Adrenal gland (tissue), 19 donors: ENCODE data around the gene GTPBP1. TPM values are rescaled to one million over a fixed set of nuclear protein-coding genes. Genes with fewer than 3 reads are reported as not detected.

Experiments
- DNase-seq, 7 donors: peaks; one replicate each; pipeline ENCODE4 v3.0.0-alpha.2; 2019 to 2020
- H3K27ac ChIP-seq, 5 donors: fragments of 200-600 bp; sonication (generic) in 4 of 5; 1 replicate in 3 of 5; 2 replicates in 2 of 5; pipeline versions ENCODE4 v1.5.1 to v1.8.0; 2016 to 2020; ENCODE audit warnings: mild to moderate bottlenecking in 1 of 5
- H3K27me3 ChIP-seq: fragments of 200-600 bp; 2 replicates; pipeline ENCODE4 v1.8.0; 2021
- H3K36me3 ChIP-seq, 2 donors: fragments of 200-600 bp; replicated peaks in 1 of 2; 1 replicate in 1 of 2; 2 replicates in 1 of 2; pipeline versions ENCODE4 v1.5.1 to v1.8.0; 2018 to 2022
- H3K4me1 ChIP-seq, 2 donors: fragments of 200-600 bp; replicated peaks in 1 of 2; 1 replicate in 1 of 2; 2 replicates in 1 of 2; pipeline versions ENCODE4 v1.5.1 to v1.8.0; 2018 to 2021
- H3K4me3 ChIP-seq, 4 donors: fragments of 200-600 bp; sonication (generic) in 3 of 4; one replicate each; pipeline ENCODE4 v1.5.1; 2016 to 2018
- H3K9me3 ChIP-seq, 3 donors: fragments of 200-600 bp; sonication (generic) in 1 of 3; replicated peaks in 1 of 3; 1 replicate in 2 of 3; 2 replicates in 1 of 3; pipeline versions ENCODE4 v1.5.1 to v1.8.0; 2016 to 2021
- CTCF ChIP-seq, 6 experiments: fragments of 450-650 bp in 4 of 6; fragments of 200-600 bp in 2 of 6; sonication (generic) in 1 of 6; IDR thresholded peaks; 1 replicate in 5 of 6; 2 replicates in 1 of 6; pipeline versions ENCODE4 v1.5.1 to v1.8.0; 2016 to 2021; ENCODE audit warnings: antibody characterized with exemption in 6 of 6, mild to moderate bottlenecking in 2 of 6, moderate library complexity in 1 of 6
- POLR2A ChIP-seq, 2 donors: fragments of 450-650 bp; IDR thresholded peaks; one replicate each; pipeline ENCODE4 v1.6.1; 2017; ENCODE audit warnings: antibody characterized with exemption in 2 of 2, mild to moderate bottlenecking in 2 of 2, moderate library complexity in 1 of 2
- WGBS, 4 donors: extraction: QIAGEN DNeasy Blood & Tissue Kit in 2 of 4; methylation state at CpG; one replicate each; pipeline versions ENCODE4 v1.1.5 to v1.1.7; 2013 to 2017; 5-methylcytosine and 5-hydroxymethylcytosine counted together
- intact Hi-C, 2 donors: fragments of 100-400 bp; cut with DNase I; formaldehyde crosslinking; loops; one replicate each; pipeline versions ENCODE4 v1.14.1 to v1.15.0; 2022 to 2023
- long read RNA-seq, 10 donors: library from polyadenylated mRNA in 3 of 10; unstranded in 2 of 10; stranded (forward) in 1 of 10; transcript quantifications; one replicate each; pipeline ENCODE4 v2.0.0 and lab custom pipeline, GENCODE V29; 2021 to 2026
- polyA plus RNA-seq, 3 donors: library from polyadenylated mRNA; stranded (reverse); fragments of 200-250 nt in 2 of 3; fragments of 350-450 nt in 1 of 3; fragmentation: Illumina TruSeq in 1 of 3; extraction: RNeasy Lipid Tissue Mini Kit (QIAGEN cat#74804) in 1 of 3; gene quantifications; one replicate each; pipeline ENCODE4 v1.2.3, GENCODE V29; 2013 to 2014
- total RNA-seq, 9 donors: library from RNA; depleted of rRNA in 4 of 9; stranded (reverse); fragments of >200 nt in 4 of 9; fragments of 120-200 nt in 1 of 9; fragmentation: NEBNext Ultra II Directional in 1 of 9; extraction: Animal tissue kit (Norgen Biotek cat#: 25700) in 1 of 9; gene quantifications; one replicate each; pipeline versions ENCODE4 v1.1.0 to v1.2.4, GENCODE V29; 2013 to 2023
- donor health status: healthy with polysubstance abuse.
- donor health status: Bipolar disorder and iron deficiency.
- donor health status: DM: yes; HTN: yes; CAD: no.
- donor health status: DM: no; HTN: no; CAD: no.
- donor health status: DM: no; HTN: no; CAD: no.
- donor health status: DM: yes; HTN: yes; CAD: no.

The GTPBP1 gene
- 10 to 100 TPM; 21.0 to 56.9 (median 42.3) TPM for total RNA-seq
- 10 to 100 TPM; 14.0 to 33.7 (median 31.9) TPM for polyA plus RNA-seq
- long read RNA-seq, donor 1, full-length matches to known transcripts: 5 of 5 reads
- long read RNA-seq, donor 1, partial matches to known transcripts: 0 of 5 reads
- long read RNA-seq, donor 1, other reads (novel, unspliced or antisense): 0 of 5 reads
- long read RNA-seq, donor 2, full-length matches to known transcripts: 5 of 14 reads
- long read RNA-seq, donor 2, partial matches to known transcripts: 9 of 14 reads
- long read RNA-seq, donor 2, other reads (novel, unspliced or antisense): 0 of 14 reads
- long read RNA-seq, donor 3, partial matches to known transcripts: 0 of 1 reads
- long read RNA-seq, donor 3, other reads (novel, unspliced or antisense): 0 of 1 reads
- long read RNA-seq, donor 4, partial matches to known transcripts: 0 of 4 reads
- long read RNA-seq, donor 4, other reads (novel, unspliced or antisense): 4 of 4 reads
- long read RNA-seq, donor 5, full-length matches to known transcripts: 15 of 41 reads
- long read RNA-seq, donor 5, partial matches to known transcripts: 19 of 41 reads
- long read RNA-seq, donor 5, other reads (novel, unspliced or antisense): 7 of 41 reads
- long read RNA-seq, donor 6, partial matches to known transcripts: 1 of 8 reads
- long read RNA-seq, donor 6, other reads (novel, unspliced or antisense): 7 of 8 reads
- long read RNA-seq, donor 7, partial matches to known transcripts: 0 of 1 reads
- long read RNA-seq, donor 7, other reads (novel, unspliced or antisense): 0 of 1 reads
- long read RNA-seq, donor 8, full-length matches to known transcripts: 1 of 1 reads
- long read RNA-seq, donor 8, partial matches to known transcripts: 0 of 1 reads
- long read RNA-seq, donor 8, other reads (novel, unspliced or antisense): 0 of 1 reads
- long read RNA-seq, donor 9, full-length matches to known transcripts: 5 of 5 reads
- long read RNA-seq, donor 9, partial matches to known transcripts: 0 of 5 reads
- long read RNA-seq, donor 9, other reads (novel, unspliced or antisense): 0 of 5 reads
- long read RNA-seq, donor 10, full-length matches to known transcripts: 4 of 4 reads
- long read RNA-seq, donor 10, partial matches to known transcripts: 0 of 4 reads
- long read RNA-seq, donor 10, other reads (novel, unspliced or antisense): 0 of 4 reads

GRCh38 chr22:38705235-38706100 is at the start of gene GTPBP1:
Gene GTPBP1 (plus strand): TSS chr22:38705944. CDS start chr22:38705956, 12 bp downstream.
- peaks cover 15 to 30% of the 10 kb centered on the region in 2 donors for H3K4me1 ChIP-seq
- no peak for TF ChIP-seq CTCF (IDR thresholded peaks at IDR 0.05)
- peak; percentile 79 to 95 for TF ChIP-seq POLR2A (IDR thresholded peaks at IDR 0.05)
- H3K9me3 ChIP-seq: no peaks in the 10 kb centered on the region
- H3K4me3 ChIP-seq: peak within 1 kb of the TSS; percentile 44 to 92 (median 88)
- 0% methylated on average over 24 to 55 of the region's 55 CpGs for WGBS, 4 donors
- H3K27ac ChIP-seq: peak within 1 kb of the TSS; percentile 85 to 96 (median 91)
- intact Hi-C loops: no loop called here
- no peaks in the 10 kb centered on the region for H3K27me3 ChIP-seq
- DNase-seq: peak; percentile 99 to 100 (median 99)
- H3K36me3 ChIP-seq: no peaks in the 10 kb centered on the region

GRCh38 chr22:38656256-38657044 is 49.3 kb upstream of the GTPBP1 start, which contains the start of the genes CBY1 and FAM227A:
Gene CBY1 (plus strand): TSS chr22:38656638. CDS start chr22:38668055, 11,417 bp downstream.
Gene FAM227A (minus strand): TSS chr22:38656392. CDS start chr22:38650168, 6,224 bp downstream.
- Histone ChIP-seq H3K27ac (peak within 1 kb of the TSS; percentile 50 to 93 (median 91)), H3K27me3 (no peaks in the 10 kb centered on the region), H3K9me3 (no peaks in the 10 kb centered on the region), H3K36me3 (no peaks in the 10 kb centered on the region), H3K4me3 (peak within 1 kb of the TSS; percentile 71 to 94 (median 77)), H3K4me1 (peaks cover 0 to 16% of the 10 kb centered on the region in 2 donors)
- DNase-seq: peak; percentile 86 to 93 (median 89)
- intact Hi-C loops: loop anchor here in 1 of 2 donors (10.0 kb wide), 1 partner anchor 142 kb away; no protein-coding TSS in a partner anchor
- WGBS, 4 donors: 0 to 1% (median 1%) methylated on average over 25 to 66 of the region's 66 CpGs
- TF ChIP-seq POLR2A (IDR thresholded peaks at IDR 0.05): no peak
- TF ChIP-seq CTCF (IDR thresholded peaks at IDR 0.05): peak in 1 of 6 experiments; percentile 7
